ENCODE measurements around the gene MYO1G.

MYO1G gene

DNA sequence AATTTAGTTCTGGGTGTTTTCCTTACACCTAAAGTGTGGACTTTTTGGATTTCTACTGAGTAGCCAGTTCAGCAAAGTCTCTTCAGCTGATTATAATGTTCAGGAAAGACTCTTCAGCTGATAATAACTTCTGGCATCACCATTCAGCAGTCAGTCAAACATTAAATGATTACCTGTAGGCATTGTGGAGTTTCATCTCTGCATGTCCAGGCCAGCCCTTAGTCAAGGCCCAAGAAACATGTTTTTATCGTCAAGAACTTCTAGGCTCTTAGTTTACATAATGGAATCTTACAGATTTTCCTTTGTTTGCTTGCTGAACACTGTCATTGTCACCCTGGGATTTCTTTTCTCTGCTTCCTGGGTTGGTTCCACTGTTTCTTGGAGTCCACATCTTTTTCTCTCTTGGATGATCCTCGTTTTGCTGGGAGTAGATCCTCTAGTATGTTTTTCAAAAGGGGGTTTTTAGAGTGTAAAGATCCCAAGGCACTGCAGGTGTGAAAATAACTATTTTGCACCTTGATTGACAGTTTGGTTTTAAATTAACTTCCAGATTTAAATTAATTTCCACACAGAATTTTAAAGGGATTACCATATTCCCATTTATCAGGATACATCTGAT lies 45.4 kb upstream of the MYO1G start:
- TF ChIP-seq, protein P1, sequence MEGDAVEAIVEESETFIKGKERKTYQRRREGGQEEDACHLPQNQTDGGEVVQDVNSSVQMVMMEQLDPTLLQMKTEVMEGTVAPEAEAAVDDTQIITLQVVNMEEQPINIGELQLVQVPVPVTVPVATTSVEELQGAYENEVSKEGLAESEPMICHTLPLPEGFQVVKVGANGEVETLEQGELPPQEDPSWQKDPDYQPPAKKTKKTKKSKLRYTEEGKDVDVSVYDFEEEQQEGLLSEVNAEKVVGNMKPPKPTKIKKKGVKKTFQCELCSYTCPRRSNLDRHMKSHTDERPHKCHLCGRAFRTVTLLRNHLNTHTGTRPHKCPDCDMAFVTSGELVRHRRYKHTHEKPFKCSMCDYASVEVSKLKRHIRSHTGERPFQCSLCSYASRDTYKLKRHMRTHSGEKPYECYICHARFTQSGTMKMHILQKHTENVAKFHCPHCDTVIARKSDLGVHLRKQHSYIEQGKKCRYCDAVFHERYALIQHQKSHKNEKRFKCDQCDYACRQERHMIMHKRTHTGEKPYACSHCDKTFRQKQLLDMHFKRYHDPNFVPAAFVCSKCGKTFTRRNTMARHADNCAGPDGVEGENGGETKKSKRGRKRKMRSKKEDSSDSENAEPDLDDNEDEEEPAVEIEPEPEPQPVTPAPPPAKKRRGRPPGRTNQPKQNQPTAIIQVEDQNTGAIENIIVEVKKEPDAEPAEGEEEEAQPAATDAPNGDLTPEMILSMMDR (IDR thresholded peaks at IDR 0.05; ENCODE audit: low read depth, low read length), result no peak
- no peak overlapping the region for H3K4me3 ChIP-seq (replicated peaks in 1 of 2; ENCODE audit: low read depth in 2 of 2, low read length in 2 of 2)
- DNase-seq (ENCODE audit: low read depth in 2 of 2), result no peak

DNA sequence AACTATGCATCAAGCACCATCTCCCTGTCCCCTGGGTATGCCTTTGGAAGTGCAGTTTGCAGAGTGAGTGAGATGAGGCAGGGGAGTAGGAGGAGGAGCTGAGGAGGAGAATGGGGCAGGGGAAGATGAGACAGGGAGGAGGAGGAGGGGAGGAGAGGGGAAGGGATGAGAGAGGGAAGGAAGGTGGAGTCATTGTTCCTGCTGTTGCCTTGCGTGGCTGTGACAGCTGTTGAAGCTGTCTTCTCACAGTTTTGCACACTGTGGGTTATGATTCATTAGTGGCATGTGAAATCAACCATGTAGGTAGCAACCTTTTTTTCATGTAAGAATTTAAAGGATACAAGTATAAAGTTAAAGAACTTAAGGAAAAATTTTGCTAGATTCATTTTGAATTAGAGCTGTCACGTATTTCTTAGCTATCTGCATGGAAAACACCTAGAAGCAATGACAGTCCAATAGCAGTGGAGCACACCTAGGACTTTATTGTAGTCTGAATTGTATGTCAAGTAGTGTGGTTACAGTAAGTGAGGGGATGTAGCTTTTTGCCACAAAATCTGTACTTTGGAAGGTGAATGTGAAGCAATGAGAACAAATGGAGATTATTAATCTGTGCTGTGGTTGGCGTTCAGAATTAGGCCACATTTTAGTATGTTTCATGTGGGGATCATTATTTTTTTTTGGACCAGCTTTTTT lies 42.9 kb upstream of the MYO1G start:
- H3K4me3 ChIP-seq (replicated peaks in 1 of 2; ENCODE audit: low read depth in 2 of 2, low read length in 2 of 2), result no peak overlapping the region
- peak; percentile 19 to 76 for DNase-seq (ENCODE audit: low read depth in 2 of 2)
- TF ChIP-seq, protein P1 (IDR thresholded peaks at IDR 0.05; ENCODE audit: low read depth, low read length), result no peak

DNA sequence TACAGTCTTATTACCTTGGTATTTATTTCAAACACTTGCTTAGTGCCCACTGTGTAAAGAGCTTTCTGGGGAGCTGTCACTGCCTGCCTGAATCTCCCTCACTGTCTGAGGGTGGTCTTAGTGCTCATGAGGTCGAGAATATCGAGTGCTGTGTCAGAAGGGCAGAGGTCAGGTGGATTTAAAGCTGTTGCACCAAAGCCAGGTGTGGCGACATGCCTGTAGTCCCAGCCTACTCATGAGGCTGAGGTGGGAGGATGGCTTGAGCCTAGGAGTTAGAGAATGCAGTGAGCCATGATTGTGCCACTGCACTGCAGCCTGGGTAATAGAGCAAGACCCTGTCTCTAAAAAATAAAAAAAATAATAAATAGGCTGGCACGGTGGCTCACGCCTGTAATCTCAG lies 42.1 kb upstream of the MYO1G start:
- TF ChIP-seq, protein P1 (IDR thresholded peaks at IDR 0.05; ENCODE audit: low read depth, low read length), result no peak

DNA sequence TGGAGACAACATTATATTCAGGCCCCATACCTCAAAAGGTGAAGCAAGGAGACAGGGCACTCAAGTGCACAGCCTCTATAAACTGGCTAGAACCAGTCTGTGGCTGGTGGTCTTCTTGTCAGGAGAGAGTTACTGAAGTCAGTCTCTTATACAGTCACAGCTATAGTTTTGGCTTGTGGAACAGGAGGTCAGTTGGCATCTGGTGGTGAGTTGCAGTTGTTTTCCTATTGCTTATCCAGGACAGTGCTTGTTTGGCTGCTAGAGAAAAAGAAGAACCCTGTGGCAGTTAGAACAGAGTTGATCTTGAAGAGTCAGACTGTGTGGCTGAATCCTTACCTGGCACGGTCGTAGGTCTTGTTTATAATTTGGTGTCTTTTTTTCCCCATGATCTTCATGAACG lies 38.4 kb upstream of the MYO1G start:
- TF ChIP-seq, protein P1 (IDR thresholded peaks at IDR 0.05; ENCODE audit: low read depth, low read length), result no peak
- no peak overlapping the region for H3K4me3 ChIP-seq (replicated peaks in 1 of 2; ENCODE audit: low read depth in 2 of 2, low read length in 2 of 2)
- no peak for DNase-seq (ENCODE audit: low read depth in 2 of 2)

More for the DNA sequence above, 42.1 kb upstream of the MYO1G start:
- no peak for DNase-seq (ENCODE audit: low read depth in 2 of 2)
- no peak overlapping the region for H3K4me3 ChIP-seq (replicated peaks in 1 of 2; ENCODE audit: low read depth in 2 of 2, low read length in 2 of 2)

DNA sequence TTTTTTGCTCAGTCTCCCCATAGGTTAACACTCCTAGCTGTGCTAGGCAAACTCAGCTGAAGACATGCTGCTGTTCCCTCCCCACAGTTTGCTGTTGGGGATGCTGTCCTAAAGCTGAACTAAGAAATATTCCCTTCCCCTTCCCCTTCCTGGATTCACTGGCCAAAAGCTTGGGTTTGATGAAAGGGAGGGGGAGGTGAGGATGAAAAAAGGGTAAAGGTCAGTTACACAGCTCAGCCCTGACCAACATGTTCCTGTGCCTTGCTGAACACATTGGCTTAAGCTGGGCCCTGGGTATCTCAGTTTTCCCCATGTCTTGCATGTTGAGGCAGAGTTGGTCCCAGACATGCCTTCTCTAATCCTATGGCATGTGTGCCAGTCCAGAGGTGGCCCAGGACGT lies 36.5 kb upstream of the MYO1G start:
- TF ChIP-seq, protein P1 (IDR thresholded peaks at IDR 0.05; ENCODE audit: low read depth, low read length), result no peak
- DNase-seq (ENCODE audit: low read depth in 2 of 2), result no peak
- no peak overlapping the region for H3K4me3 ChIP-seq (replicated peaks in 1 of 2; ENCODE audit: low read depth in 2 of 2, low read length in 2 of 2)

DNA sequence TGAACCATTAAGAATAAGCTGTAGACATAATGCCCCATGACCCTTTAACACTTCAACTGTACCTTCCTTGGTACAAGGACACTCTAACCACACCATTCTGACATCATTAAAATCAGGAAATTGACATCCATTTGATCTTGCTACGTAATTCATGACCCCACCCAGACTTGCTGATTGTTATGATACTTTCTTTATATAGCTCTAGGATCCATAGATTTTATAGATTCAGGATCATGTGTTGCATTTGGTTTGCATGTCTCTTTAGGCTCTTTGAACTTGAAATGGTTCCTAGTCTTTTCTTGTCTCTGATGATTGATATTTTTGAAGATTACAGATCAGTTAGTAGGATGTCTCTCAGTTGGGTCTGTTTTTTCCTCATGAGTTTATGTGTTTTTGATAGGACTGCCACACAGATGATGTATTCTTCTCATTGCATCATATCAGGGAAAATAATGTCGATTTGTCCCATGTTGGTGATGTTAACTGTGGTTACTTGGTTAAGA lies 34.7 kb upstream of the MYO1G start:
- H3K4me3 ChIP-seq (replicated peaks in 1 of 2; ENCODE audit: low read depth in 2 of 2, low read length in 2 of 2), result no peak overlapping the region
- TF ChIP-seq, protein P1 (IDR thresholded peaks at IDR 0.05; ENCODE audit: low read depth, low read length), result no peak
- no peak for DNase-seq (ENCODE audit: low read depth in 2 of 2)
